Osteocyte (in vitro differentiated cells): ENCODE measurements around the gene LPCAT3. TPM values are rescaled to one million over a fixed set of nuclear protein-coding genes. Genes with fewer than 3 reads are reported as not detected.

Experiments
- DNase-seq: peaks from one replicate; pipeline ENCODE4 v3.0.0; 2021; ENCODE audit warnings: mixed read lengths; ENCODE audit not compliant: unreplicated experiment; ENCODE audit errors: extremely low spot score
- H3K27ac Mint-ChIP-seq: one replicate; pipeline ENCODE4 v1.8.0; 2021; ENCODE audit warnings: mild to moderate bottlenecking, mixed read lengths; ENCODE audit not compliant: unreplicated experiment
- H3K27me3 Mint-ChIP-seq: one replicate; pipeline ENCODE4 v1.8.0; 2021; ENCODE audit warnings: mixed read lengths; ENCODE audit not compliant: unreplicated experiment
- H3K36me3 Mint-ChIP-seq: one replicate; pipeline ENCODE4 v1.8.0; 2021; ENCODE audit warnings: mixed read lengths; ENCODE audit not compliant: unreplicated experiment
- H3K4me1 Mint-ChIP-seq: one replicate; pipeline ENCODE4 v1.8.0; 2021; ENCODE audit warnings: mixed read lengths; ENCODE audit not compliant: unreplicated experiment
- H3K4me3 Mint-ChIP-seq: one replicate; pipeline ENCODE4 v1.8.0; 2021; ENCODE audit warnings: mild to moderate bottlenecking, moderate library complexity, mixed read lengths; ENCODE audit not compliant: unreplicated experiment
- H3K9me3 Mint-ChIP-seq: one replicate; pipeline ENCODE4 v1.8.0; 2021; ENCODE audit warnings: mixed read lengths; ENCODE audit not compliant: unreplicated experiment
- total RNA-seq: library from RNA; stranded (reverse); gene quantifications from 2 replicates; pipeline ENCODE4 v1.2.1, GENCODE V29; 2021
- TF ChIP-seq, protein P1 (sequence below): fragments of 200-600 bp; sonication (generic); IDR thresholded peaks from 2 replicates; pipeline ENCODE4 v1.5.0; 2021; ENCODE audit warnings: antibody characterized with exemption, mild to moderate bottlenecking, moderate library complexity

Gene LPCAT3
- total RNA-seq, 1 donor from 2014 or later, result 33.2 TPM

- Mint-ChIP-seq H3K27me3 (no peaks in the 10 kb centered on the region), H3K27ac (peak overlapping the region; percentile 90), H3K4me3 (no peak overlapping the region), H3K9me3 (no peaks in the 10 kb centered on the region), H3K36me3 (no peaks in the 10 kb centered on the region), H3K4me1 (peaks cover 23% of the 10 kb centered on the region)
- no peak for DNase-seq
- TF ChIP-seq, protein P1, sequence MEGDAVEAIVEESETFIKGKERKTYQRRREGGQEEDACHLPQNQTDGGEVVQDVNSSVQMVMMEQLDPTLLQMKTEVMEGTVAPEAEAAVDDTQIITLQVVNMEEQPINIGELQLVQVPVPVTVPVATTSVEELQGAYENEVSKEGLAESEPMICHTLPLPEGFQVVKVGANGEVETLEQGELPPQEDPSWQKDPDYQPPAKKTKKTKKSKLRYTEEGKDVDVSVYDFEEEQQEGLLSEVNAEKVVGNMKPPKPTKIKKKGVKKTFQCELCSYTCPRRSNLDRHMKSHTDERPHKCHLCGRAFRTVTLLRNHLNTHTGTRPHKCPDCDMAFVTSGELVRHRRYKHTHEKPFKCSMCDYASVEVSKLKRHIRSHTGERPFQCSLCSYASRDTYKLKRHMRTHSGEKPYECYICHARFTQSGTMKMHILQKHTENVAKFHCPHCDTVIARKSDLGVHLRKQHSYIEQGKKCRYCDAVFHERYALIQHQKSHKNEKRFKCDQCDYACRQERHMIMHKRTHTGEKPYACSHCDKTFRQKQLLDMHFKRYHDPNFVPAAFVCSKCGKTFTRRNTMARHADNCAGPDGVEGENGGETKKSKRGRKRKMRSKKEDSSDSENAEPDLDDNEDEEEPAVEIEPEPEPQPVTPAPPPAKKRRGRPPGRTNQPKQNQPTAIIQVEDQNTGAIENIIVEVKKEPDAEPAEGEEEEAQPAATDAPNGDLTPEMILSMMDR, result no peak
Observed at GRCh38 chr12:6953442-6954315, 64.6 kb downstream of the LPCAT3 start.

- Mint-ChIP-seq H3K4me1 (peaks cover 23% of the 10 kb centered on the region), H3K27me3 (no peaks in the 10 kb centered on the region), H3K36me3 (no peaks in the 10 kb centered on the region), H3K27ac (peak overlapping the region; percentile 90), H3K9me3 (no peaks in the 10 kb centered on the region), H3K4me3 (no peak overlapping the region)
- TF ChIP-seq, protein P1, result no peak
- no peak for DNase-seq
Observed at GRCh38 chr12:6952863-6953441, 65.3 kb downstream of the LPCAT3 start.

DNA sequence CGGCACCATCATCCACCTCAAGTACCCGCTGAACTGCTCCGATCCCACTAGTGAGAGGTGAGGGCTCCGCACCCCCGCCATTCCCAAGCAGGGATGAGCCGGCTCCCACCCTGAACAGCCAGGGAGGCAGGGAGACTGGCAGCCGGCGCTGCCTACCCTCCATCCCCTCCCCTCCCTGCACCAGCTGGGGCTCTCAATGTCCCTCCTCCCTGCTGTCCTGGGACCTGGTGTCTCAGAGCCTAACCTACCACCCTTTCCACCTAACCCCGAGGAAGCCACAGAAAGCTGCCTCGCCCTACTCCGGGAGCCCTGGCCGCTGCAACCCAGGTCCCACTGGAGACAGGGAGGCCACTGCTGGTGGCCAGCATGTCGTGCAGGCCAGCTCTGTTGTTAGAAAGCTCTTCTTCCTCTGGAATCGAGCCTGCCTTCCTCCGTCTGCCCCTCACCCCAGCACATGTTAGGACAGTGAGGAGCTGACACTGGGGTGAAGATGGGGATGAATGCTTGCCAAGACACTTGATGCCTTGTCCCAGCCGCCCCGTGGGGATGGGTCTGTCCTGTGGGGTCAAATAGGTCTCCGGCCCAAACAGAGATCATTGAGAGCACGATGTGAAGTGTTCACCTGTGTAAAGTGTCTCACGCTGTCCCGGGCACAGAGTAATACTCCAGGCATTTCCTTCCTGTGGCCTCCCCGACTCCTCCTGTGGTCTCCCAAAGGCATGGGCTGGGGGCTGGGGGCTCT, 66.0 kb downstream of the LPCAT3 start:
- Mint-ChIP-seq H3K27ac (no peak overlapping the region), H3K9me3 (no peaks in the 10 kb centered on the region), H3K4me3 (no peak overlapping the region), H3K27me3 (no peaks in the 10 kb centered on the region), H3K36me3 (peaks cover 4% of the 10 kb centered on the region), H3K4me1 (peaks cover 23% of the 10 kb centered on the region)
- no peak for DNase-seq
- TF ChIP-seq, protein P1, result no peak

DNA sequence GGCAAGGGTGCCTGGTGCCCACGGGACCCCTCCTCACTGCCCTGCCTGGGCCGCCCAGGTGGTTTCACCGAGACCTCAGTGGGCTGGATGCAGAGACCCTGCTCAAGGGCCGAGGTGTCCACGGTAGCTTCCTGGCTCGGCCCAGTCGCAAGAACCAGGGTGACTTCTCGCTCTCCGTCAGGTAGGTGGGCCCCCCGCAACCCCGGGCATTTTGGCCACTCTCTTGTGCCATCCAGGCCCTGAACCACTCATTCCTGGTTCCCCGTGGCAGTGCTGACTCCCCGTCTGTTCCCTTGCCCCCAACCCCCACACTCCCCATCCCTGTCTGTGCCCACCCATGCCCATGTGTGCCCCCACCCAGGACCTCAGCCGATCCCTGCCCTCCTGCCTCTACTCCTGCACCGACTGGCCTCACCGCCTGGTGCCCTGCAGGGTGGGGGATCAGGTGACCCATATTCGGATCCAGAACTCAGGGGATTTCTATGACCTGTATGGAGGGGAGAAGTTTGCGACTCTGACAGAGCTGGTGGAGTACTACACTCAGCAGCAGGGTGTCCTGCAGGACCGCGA, 66.6 kb downstream of the LPCAT3 start:
- Mint-ChIP-seq H3K27me3 (no peaks in the 10 kb centered on the region), H3K4me3 (no peak overlapping the region), H3K9me3 (no peaks in the 10 kb centered on the region), H3K4me1 (peaks cover 27% of the 10 kb centered on the region), H3K36me3 (peaks cover 9% of the 10 kb centered on the region), H3K27ac (no peak overlapping the region)
- DNase-seq, result no peak
- TF ChIP-seq, protein P1, result no peak
